Activated CD4-positive, alpha-beta T cell treated with anti-CD3 and anti-CD28 coated beads, Interleukin-2, amount 50 U/mL, for 4 hours (primary cell): ENCODE data around the gene ARHGAP6.
"Not testable (repeated sequence)": the region's sequence is repeated elsewhere in the genome, so short reads cannot be mapped to it uniquely, and the experiment has no call there.

ENCODE experiments used
- DNase-seq, 2 experiments: peaks; one replicate each; pipeline ENCODE4 v3.0.0-alpha.2; 2020

The ARHGAP6 gene

DNA sequence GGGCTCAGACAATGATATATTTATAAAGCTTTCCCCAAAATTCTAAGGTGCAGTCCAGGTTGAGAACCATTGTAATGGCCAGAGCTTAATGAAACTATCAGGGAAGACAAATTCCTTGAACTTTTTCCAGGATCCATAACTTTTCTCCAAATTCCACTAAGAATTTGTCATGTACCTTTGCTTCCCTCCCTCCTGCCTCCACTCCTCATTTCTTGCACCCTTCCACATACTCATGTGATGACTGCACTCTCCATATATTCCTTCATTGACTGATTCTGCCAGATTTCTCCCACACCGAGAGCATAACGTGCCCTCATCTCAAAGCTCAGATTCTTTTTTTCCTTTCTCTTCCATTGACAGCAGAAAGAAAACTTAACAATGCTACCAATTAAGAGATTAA lies 393.4 kb downstream of the ARHGAP6 start:
- no peak for DNase-seq

DNA sequence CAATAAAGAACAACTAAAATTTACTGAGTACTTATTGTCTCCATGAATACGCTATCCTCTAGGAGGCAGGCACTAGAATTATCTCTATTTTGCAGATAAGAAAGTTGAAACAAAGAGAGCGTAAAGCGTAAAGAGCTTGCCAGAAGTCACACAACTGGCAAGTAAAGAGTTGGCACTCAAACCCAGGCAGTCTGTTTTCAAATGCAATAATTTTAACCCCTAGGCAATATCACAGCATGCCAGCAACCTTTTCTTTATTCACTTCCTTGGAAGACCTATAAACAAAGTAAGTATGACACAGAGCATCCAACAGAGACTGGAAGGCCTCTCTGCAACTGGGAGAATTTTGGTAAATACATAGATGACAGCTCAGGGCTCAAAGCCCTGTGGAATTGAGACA lies 395.7 kb downstream of the ARHGAP6 start:
- no peak for DNase-seq

DNA sequence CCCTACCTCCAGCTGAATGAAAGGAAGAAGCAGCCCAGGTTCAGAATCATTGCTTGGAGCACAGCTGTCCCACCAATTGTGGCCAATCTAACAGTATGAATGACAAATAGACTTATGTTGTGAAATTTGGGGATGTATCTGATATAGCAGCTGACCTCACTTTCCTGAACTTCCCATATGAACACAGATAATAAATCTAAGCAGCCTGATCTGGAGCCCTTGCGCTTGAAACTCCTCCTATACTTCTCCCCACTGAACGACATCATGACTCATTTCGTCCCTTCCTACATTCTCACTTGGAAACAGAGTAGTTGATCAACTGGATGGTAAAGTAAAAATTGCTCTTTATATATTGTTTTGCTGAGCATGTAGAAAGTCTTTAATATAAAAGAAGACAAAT lies 396.7 kb downstream of the ARHGAP6 start:
- DNase-seq = no peak

DNA sequence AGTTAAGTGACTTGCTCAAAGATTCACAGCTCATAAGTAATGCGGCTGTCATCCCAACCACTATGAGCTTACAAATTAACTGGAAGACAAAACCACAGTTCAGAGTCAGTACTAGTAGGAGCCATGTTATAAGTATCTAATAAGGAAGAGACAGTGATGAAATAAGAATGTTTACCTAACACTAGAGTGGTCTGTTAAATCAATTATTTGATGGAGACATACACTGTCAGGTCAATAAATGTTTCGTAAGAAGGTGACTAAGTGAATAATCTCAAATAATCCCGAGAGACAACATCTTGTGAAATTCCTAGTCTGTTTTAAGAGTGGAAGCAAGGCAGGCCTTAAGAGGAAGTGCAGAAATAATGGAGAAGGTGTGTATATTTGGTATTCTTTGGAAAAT lies 398.3 kb downstream of the ARHGAP6 start:
- no peak for DNase-seq

DNA sequence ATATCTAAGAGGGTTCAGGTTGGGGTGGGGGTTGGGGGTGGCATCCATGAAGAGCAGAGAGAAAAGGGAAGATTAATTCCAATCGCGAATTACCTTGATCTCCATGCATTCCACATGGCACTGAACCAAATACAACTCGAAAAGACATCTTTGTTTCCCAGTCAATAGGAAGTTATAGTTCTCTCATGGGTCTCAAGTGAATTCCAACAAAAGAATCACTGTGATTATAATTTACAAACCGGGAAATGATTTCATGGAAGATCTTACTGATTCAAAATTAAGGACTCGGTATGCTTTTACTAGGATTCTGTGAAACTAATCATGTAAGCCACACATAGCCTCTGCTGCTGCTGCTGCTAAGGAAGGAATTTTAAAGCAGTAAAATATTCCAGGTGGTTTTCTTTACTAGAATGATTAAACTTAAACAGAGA lies 399.1 kb downstream of the ARHGAP6 start:
- no peak for DNase-seq

DNA sequence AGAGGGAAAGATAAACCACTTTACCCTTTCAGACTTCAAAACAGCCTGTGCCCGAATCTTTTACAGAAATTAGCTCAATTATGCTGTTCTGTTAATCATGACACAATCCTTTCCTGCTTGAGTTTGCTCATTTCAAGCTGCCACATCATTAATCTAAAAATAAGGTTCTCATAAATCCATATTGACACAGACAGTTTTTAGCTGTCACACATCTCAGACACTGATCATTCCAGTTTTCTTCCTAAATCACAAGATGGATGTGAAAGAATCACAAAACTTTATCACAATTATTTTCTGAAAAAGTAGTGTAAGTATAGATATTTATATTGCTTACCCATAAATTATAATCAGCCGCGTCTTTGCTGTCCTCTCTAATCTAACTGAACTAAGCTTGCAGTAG lies 400.4 kb downstream of the ARHGAP6 start:
- no peak for DNase-seq

DNA sequence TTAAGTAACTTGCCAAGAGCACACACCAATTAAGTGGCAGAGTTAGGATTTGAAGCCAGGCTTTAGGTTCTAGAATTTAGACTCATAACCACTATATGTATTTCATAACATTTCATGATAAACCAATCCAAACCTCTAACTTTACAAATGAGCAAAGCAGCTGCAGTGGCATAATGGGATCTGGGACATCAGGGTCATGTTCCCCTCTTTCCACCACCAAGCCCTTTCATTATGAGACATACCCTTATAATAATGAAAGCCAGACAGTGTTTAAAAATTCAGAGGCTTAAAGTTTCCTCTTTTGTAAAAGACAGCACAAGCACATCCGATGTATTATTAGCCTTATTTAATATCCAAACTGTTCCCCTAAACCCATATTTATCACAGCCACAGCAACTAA lies 400.8 kb downstream of the ARHGAP6 start:
- no peak for DNase-seq

DNA sequence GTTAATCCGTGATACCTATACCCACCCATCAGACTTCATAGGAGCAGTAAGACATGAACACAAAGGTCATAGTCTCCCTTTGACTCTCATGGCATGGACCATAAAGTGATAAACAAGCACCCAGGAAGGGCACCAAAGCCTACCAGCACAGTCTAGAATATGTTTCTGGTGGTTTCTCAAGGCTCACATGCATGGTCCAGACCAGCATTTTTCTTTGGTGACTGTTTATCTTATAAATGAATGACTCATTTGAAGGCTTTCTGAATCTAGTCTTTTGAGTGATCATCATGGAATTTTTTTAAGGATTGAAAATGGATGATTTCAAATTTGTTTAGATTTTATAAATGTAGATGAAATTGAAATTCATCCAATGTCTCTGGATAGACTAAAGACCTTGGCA lies 404.5 kb downstream of the ARHGAP6 start:
- DNase-seq = no peak

DNA sequence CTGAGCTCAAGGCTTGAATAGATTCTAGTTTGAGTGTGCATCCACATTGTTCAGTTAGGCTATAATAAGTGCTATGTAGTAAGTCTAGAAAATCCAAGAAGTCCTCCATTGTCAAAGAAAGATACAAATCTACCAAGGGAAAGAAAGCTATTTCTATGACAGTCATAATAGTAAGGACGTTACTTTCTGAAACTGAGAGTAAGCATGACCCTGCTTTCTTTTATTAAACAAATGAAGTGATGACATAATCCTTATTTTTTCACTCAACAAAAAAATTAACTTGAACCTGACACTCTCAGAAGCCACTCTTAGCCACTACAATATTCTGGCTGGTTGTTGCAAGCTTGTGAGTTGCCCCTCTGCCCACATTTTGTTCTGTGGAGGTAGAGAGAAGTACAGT lies 406.3 kb downstream of the ARHGAP6 start:
- DNase-seq = no peak

DNA sequence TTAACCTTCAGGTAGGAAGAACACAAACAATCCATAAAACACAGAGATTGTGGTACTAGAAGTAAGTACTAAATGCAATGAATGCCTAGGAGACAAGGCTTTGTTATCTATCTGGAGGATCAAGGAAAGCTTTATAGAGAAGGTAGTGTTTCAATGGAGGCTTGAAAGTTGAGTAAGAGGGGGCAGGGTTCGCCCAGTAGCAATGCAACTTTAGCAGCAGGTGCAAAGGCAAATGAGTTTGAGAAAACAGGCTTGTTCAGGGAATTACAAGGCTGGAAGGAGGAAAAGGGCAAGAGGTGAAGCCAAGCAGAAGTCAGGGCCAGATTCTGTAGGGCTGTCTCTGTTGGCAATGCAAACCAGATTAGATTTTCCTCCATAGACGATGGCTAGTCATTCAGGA lies 408.0 kb downstream of the ARHGAP6 start:
- no peak for DNase-seq

DNA sequence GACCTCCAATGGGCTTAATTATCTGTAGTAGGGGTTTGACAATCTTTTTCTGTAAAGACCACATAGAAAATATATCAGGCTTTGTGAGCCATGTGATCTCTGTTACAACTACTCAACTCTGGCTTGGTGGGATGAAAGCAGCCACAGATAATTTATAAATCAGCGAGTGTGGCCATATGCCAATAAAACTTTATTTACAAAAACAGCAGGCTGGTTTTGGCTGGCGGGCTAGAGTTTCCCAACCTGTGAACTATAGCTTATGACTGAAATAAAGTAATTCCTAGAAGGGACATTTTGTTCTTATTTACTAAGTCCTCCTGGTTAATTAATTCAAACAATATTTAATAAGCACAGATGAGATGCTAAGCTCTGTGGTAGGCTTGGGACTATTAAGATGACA lies 408.4 kb downstream of the ARHGAP6 start:
- DNase-seq = no peak

DNA sequence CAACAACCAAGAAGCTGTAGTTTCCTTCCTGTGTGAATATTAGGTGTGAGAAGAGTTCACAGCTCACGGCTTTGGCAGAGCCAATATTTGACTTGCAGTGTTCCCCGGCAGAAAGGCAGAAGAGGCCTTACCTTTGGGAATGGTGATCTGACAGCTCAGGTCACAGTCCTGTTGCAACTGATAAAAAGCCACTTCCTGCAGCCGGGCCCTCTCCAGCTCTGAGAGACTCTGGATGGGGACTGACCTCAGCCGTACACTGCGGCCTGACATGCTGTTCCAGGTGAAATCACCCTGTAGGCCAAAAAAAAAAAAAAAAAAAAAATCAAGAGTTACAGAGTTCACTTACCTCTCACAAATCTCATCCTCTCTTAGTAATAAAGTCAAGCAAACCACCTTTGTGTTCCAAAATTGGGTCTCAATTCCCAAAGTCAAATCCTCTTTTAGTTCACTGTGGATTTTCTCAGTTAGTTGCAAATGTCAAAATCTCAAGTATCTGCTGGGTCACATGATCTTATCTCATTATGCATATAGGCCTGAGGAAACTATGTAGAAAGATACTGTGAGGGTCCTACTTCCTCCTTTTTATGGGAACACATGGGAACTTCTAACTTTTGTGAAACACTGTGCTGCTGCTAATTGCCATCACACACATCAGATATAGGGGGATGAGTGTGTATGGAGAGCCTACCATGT lies 411.2 kb downstream of the ARHGAP6 start:
- no peak for DNase-seq

DNA sequence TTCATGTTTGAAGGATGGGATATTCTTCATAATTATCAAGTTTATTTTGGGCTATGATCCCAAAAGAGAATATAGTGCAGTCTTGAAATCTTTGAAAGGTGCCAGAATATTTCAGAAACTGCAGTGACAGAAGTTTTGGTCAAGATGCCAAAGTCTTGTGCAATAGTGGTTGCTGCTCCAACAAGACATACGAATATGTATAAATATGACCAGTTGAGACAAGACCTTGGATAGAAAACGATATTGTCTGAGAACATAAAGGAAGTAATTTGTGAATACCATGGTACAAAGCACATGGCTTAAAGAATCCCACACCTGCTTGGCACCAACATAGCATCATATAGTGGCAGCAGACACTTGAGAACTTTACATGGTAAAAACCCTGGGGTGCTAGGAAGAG lies 421.1 kb downstream of the ARHGAP6 start:
- no peak for DNase-seq

DNA sequence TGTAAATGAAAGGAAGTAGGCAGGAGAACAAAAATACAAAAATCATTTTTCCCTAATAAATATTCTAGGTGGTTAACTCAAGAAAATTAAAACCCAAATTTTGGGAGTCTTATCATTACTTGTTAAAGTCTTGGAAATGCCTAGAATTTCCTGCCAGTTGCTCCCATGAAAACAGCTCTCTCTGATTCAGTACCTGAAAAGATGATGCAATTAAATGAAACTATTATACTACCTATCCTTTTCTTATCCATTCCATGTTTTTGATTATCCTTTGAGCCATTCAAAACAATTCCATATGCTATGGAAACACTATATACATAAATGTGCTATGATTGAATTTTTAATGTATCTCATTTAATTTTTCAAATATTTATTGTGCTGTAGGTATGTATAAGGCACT lies 423.0 kb downstream of the ARHGAP6 start:
- DNase-seq = no peak

DNA sequence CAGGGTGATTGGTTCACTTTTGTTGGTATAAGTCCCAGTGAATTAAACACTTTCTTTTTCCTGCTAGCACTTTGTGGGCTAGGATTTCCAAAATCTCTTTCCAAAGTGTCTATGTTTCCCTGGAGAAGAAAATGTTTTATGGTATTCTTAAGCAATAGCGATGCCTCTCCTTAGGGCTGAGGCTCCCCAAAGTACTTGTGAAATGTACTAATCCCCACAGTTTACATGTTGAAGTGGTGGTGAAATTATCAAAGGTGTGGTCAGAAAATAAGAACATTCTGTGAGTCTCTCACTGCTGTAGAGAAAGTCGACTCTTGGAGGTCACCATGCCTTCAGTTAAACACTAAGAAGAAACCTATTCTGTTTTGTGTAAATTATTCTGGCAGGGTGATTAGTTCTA lies 424.0 kb downstream of the ARHGAP6 start:
- DNase-seq = no peak

DNA sequence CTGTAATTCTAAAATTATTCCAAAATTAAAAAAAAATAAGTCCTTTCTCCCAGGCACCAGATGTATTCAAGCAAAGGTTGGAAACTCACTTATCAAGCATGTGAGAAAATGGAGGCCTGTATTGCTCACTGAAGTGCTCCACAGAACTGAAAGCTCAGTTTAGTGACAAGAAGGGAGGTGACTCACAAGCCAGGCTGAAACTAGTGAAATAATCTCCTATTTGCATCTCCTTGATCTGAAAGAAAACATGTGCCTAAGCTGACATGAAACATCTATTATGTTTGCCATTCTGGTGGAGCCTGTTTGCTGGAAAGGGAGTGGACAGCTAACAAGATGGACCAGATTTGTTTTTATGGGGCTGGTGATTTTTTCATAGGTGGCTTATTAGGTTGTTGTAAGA lies 426.5 kb downstream of the ARHGAP6 start:
- no peak for DNase-seq

DNA sequence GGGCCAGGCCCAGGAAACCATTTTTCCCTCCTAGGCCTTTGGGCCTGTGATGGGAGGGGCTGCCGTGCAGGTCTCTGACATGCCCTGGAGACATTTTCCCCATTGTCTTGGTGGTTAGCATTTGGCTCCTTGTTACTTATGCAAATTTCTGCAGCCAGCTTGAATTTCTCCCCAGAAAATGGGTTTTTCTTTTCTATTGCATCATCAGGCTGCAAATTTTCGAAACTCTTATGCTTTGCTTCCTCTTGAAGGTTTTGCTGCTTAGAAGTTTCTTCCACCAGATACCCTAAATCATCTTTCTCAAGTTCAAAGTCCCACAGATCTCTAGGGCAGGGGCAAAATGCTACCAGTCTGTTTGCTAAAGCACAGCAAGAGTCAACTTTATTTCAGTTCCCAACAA lies 430.3 kb downstream of the ARHGAP6 start:
- not testable (repeated sequence) for DNase-seq

DNA sequence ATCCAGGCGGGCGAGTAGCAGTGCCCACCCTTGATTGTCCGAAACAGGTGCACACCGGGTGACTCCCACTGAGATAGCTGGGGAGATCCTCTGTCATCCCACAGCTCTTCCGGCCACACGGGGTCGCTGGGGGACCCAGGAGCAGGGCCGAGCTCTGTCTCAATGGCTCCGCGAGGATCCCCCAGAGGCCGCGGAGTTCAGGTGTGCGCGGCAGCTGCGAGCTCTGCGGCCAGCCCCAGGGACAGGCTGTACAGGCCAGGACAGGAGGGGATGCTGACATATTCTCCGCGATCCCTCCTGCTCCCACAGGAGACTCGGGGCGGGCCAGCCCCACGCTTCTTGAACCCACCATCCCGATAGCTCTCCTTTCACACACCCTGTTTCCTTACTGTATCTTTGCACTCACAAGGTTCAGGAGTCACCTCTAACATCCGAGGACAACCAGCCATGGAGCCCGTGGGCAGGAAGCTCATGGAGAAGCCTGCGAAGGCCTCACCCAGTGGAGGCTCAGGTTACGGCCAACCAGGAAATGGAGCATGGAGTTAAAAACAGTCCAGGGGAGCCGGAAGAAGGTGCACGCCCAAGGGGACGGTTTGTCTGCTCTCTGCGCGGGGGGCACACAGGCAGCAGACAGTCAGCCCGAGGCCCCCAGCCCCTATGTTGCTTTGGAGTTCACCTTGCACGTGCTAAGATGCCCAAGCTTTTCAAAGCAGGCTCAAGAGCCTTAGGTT lies 450.4 kb downstream of the ARHGAP6 start:
- no peak for DNase-seq

DNA sequence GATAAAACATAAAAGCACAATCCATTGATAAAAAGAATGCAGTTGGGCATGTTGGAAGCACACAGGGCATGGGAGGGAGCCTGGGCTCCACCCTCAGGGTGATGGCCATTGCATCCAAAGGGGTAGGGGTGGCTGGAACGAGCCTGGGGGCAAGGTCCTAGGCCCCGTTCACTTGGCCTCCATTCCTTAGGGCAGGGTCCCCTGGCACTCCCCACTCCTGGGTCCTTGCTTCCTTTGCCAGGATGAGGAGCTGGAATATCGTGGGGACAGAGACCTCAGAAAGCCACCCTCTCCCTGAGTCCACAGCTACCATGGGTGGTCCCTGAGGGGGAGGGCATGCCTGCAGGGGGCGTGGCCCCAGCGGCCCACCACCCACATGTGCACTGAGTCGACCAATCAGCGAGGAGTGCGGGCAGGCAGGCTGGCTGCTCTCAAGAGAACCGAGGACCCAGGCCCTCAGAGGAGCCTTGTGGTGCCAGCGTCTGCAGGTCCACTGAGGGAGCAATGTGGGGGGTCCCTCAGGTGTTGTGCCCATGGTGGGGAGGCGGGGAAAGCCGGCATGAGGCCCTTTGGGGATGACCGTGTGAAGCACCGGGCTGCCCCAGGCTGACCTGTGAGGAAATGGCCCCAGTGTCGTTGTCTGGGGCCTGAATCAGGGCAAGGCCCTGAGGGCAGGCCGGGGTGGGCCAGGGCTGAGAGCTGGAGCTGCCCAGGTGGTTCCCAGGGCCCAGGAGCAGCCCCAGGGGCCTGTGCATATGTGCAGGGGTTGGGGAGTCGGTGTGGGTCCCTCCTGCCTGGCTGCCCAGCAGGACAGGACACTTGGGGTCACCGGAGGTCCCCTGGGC lies 451.2 kb downstream of the ARHGAP6 start:
- no peak for DNase-seq

DNA sequence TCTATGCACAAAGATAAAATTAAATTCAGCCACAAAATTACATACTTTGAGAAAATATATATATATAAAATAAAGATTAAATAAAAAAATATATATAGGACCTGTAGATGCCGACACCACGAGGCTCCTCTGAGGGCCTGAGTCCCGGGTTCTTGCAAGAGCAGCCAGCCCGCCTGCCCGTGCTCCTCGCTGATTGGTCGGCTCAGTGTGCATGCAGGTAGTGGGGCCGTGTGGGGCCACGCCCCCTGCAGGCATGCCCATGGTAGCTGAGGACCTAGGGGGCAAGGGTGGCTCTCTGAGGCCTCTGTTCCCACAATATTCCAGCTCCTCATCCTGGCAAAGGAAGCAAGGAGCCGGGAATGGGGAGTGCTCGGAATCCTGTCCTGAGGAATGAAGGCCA lies 453.0 kb downstream of the ARHGAP6 start:
- no peak for DNase-seq

DNA sequence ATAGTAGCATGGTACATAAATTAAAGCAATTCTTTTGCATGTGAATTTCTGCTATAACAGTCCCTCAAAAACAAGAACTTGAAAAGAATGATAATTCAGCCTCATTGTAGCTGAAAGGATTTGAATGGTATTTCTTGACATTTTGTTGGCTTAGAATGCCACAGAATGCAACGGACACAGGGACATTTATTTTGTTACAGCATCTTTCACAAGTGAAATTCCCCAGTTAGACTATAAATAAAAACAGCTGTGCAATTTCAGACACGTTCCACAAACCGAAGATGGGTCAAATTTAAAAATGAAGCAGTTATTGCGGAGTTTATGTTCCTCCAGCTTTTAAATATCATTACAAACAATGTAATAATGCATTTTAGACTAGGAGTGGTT lies 455.3 kb downstream of the ARHGAP6 start:
- no peak for DNase-seq

DNA sequence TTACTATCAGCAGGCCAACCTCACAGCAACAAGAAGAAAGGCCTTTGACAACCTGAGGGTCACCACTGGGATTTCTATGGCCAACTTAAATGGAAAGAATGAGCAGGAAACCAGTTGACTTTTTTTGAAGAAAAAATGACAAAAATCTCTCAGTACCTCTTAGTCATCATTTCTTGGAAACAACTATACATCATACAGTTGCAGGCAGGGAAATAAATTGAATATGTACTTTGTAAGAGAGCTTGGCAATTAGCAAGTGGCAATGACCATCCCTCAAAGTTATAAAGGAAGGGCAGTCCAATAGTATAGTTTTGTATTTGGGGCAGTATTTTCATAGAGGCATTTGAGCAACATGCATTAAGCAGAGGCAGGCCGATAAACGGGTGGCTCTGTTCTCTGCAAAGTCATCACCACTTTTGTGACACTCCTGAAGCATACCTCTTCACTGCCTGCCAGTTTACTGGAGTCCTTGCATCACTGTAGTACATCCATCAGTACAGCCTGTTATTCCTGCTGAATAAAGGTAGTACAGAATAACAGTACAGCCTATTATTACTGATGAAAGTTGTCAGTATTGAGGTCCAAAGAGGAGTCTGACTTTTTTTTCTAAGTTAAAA lies 455.8 kb downstream of the ARHGAP6 start:
- DNase-seq = no peak

DNA sequence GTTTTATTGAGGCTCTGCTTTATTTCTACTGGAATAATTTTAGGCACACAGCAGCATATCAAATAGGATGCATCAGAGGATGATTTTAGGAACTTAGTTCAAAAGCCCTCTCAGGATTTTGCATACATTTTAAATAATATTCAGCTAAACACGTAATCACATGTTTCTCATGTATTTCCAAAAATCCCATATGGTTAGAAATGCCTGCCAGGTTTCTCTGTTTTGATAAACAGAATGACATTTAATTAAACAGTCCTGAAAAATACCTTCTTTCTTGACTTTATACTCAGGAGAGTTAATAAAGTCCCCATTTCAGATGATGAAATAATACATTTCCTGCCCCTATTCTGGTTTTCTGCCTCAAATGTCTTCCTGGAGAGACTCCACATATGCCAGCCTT lies 459.0 kb downstream of the ARHGAP6 start:
- no peak for DNase-seq

DNA sequence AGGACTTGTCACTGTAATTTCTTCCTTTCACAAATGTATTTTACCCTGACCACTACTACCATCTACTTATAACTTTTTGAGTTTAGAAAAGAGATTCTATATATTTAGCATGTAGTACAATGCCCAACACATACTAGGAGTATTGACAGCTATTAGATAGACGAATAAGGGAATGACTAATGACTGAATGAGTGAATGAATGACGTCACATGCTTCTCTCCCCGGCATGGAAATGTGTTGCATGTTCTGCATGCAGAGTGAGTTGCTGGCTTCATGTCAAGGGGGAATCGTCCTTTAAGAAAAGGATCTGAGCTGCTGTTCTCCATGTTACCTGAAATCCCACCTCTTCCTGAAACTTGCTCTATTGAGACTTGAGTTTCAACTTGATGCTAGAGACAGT lies 459.9 kb downstream of the ARHGAP6 start:
- DNase-seq = no peak
